ENCODE results near the gene EBNA1BP2.

DNA sequence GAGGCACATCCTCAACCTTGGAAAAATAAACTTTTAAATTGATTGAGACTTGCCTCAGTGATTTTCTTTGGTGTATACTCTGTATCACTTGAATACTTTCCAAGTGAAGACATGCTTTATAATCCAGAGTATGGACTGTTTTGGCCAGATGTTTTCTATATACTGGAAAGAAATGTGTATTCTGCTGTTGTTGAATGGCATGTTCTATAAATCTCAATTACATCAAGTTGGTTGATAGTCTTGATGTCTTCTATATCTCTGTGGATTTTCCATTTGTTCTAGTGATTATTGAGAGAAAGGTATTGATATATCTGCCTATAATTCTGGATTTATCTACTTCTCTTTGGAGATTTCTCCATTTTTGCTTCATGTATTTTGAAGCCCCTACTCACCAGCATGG, 37.5 kb downstream of the EBNA1BP2 start:
- TF ChIP-seq, protein P1, sequence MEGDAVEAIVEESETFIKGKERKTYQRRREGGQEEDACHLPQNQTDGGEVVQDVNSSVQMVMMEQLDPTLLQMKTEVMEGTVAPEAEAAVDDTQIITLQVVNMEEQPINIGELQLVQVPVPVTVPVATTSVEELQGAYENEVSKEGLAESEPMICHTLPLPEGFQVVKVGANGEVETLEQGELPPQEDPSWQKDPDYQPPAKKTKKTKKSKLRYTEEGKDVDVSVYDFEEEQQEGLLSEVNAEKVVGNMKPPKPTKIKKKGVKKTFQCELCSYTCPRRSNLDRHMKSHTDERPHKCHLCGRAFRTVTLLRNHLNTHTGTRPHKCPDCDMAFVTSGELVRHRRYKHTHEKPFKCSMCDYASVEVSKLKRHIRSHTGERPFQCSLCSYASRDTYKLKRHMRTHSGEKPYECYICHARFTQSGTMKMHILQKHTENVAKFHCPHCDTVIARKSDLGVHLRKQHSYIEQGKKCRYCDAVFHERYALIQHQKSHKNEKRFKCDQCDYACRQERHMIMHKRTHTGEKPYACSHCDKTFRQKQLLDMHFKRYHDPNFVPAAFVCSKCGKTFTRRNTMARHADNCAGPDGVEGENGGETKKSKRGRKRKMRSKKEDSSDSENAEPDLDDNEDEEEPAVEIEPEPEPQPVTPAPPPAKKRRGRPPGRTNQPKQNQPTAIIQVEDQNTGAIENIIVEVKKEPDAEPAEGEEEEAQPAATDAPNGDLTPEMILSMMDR (IDR thresholded peaks at IDR 0.05) = no peak
- TF ChIP-seq EP300 (IDR thresholded peaks at IDR 0.05) = no peak
